GM19043 (cell line): ENCODE data around the gene RSRC1.
"Not testable (repeated sequence)": the region's sequence is repeated elsewhere in the genome, so short reads cannot be mapped to it uniquely, and the experiment has no call there.

Source experiments
- ATAC-seq: cut with Tn5 transposase; IDR thresholded peaks from one replicate; pipeline ENCODE4 v1.9.1; 2021; ENCODE audit warnings: low read depth; ENCODE audit not compliant: unreplicated experiment

The RSRC1 gene

DNA sequence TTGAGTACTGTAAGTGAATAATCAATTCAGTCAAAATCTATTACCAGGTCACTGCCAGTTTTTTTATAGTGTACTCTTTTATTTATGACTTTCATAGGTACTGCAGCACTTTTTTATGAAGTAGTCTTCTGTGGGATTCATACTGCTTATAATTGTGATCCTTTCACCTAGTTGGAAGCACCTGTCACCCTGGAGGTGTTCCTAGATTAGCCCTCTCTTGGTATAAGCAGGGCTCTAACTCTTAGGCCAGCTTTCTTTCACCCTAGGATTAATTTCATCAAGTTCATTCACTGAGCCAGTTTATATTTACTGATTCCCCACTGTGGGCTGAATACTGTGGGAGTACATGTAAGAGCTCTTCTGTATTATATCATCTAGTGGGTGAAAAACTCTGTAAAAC, 395.2 kb downstream of the RSRC1 start:
- no peak for ATAC-seq

DNA sequence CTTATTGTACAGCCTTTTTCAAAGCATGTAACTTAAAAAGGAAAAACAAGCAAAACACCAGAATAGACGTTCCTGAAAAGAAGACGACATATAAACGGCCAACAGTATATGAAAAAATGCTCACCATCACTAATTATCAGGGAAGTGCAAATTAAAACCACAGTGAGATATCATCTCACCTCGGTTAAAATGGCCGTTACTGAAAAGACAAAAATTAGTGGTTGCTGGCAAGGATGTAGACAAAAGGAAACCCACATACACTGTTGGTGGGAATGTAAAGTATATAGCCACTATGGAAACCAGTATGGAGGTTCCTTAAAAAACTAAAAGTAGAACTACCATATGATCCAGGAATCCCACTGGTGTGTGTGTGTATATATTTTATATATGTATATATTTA, 396.6 kb downstream of the RSRC1 start:
- no peak for ATAC-seq

DNA sequence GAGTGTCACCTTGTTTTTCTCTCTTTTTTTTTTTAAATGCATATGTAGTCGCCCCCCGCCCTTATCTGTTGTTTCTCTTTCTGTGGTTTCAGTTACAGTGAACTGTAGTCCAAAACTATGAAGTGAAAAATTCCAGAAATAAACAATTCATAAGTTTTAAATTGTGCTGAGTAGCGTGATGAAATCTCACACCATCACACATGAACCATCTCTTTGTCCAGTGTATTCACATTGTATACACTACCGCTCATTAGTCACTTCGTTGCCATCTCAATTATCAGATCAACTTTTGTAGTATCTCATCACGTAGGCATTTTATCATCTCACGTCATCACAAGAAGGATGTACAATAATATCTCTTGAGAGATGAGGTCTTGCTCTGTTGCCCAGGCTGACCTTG, 398.6 kb downstream of the RSRC1 start:
- ATAC-seq = no peak

DNA sequence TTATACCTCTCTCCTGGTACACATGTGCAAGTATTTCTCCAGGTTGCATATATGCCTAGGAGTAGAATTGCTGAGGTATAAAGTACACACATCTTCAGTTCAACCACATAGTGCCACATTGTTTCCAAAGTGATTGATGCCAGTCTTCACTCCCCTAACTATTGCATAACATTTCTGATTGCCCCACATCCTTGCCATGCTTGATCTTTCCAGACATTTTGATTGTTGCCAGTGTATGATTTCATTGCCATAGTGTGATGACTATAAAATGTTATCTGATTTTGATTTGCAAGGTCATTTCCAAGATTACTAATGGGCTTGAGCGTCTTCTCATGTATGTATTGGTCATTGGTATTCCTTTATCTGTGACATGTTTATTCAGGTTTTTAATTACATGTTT, 400.0 kb downstream of the RSRC1 start:
- no peak for ATAC-seq

DNA sequence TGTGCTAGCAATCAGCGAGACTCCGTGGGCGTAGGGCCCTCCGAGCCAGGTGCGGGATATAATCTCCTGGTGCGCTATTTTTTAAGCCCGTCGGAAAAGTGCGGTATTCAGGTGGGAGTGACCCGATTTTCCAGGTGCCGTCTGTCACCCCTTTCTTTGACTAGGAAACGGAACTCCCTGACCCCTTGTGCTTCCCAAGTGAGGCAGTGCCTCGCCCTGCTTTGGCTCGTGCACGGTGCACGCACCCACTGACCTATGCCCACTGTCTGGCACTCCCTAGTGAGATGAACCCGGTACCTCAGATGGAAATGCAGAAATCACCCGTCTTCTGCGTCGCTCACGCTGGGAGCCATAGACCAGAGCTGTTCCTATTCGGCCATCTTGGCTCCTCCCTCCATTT, 406.8 kb downstream of the RSRC1 start:
- not testable (repeated sequence) for ATAC-seq

DNA sequence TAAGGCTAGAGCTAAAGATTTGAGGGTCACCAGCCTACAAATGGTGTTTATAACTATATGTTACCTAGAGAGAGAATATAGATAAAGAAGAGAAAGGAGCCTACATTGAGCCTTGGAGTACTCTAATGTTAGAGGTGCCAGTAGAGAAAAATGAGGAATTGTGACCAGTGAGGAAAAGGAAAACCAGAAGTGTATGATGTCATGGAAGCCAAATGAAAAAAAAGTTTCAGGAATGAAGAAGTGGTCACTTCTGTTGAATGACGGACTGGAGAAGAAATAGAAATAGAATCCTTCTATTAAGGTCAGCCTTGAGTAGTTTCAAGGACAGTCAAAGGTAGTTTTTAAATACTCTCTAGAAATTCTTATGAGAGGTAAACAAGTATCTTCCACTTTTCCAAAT, 409.9 kb downstream of the RSRC1 start:
- no peak for ATAC-seq

DNA sequence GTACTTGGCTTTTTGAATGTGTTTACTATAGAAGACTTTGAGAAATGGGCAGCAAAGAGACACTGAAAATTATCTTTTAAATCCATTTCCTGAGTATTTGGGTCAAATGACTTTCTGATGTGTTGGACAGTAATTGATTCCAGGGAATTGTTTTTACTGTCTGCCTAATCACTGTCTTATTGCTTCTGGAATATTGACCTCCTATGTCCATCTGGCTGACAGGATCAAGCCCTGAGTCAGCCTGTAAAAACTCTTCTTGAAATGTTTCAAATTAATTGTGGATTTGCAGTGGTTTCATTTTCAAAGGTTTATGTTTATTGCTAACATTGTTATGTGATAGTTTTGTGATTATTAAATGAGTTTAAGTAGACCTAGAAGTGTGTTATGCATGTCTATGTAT, 410.5 kb downstream of the RSRC1 start:
- ATAC-seq = no peak

DNA sequence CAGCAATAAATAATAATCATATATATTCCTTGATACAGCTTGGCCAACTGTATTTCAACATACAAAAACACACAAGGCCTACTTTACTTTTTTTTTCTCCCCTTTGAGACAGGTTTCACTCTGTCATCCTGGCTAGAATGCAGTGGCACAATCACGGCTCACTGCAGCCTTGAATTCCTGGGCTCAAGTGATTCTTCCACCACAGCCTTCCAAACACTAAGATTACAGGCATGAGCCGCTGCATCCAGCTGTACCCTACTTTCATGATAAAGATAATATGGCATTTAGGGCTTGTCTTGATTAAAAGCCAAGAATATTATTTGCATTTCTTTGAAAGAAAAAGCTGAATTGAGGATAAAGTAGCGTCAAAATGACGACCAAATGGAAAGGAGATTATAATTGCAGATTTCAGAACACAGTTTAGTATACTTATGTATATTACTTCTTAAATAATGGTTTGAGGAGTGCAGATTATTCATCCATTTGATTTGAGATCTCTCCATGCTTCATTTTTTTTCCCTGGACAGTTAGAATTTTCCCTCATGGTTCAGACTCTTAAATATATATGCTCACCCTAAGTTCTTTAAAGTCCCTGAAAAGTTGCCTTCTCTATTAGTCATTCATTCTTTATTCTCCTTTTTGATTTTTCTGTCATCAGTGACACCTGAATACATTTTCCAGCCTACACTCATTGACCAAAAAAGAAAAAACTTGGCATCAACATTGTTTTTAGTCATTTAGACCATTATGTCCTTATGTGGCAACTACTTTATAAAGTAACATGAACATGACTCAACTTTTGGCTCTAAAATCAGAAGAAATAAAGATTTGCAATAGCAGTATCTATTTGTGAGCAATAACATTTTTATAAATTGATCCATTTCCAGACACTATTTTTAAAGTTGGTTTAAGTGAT, 412.6 kb downstream of the RSRC1 start:
- no peak for ATAC-seq

DNA sequence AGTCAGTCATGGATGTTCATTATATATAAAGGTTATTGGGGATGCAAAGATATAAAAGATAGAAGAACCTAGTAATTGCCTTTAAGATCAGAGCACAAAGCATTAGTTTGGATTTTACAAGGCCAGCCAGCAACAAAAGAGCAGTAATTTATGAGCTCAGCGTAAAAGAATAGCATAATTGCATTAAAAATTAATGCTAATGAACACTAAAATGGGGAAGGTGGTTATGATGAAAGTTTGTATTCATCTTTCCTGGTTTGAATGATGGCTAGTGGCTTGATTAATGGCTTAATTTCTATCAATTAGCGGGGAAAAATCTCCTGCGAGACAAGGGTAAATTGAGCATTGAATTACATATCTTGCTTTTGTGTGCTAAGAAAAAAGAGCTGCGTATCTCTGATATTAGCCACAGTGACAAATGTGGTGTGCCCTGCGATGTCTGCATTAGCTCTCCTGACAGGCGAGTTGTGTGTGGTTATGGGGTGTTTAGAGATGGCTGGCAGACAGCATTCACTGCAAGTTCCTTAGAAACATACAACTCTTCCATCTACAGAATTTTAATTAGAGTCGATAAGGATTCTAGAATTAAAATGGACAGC, 418.3 kb downstream of the RSRC1 start:
- no peak for ATAC-seq

DNA sequence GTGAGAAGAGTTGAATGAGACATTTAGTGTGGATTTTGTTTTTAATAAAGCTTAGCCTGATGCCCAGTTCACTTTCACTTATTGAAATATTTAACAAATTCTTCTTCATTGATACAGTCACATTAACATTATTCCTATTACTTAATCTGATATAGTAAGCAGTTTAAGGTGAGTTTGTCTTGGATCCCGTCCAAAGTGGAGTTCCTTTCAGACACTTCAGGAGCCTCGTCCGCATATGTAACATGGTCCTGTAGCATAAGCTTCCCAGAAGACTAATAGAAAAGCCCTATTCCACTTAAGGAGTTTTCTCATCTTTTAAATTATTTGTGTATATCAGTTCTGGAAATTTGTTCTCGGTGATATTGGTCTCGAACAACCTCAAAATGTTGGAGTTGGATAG, 421.4 kb downstream of the RSRC1 start:
- no peak for ATAC-seq

DNA sequence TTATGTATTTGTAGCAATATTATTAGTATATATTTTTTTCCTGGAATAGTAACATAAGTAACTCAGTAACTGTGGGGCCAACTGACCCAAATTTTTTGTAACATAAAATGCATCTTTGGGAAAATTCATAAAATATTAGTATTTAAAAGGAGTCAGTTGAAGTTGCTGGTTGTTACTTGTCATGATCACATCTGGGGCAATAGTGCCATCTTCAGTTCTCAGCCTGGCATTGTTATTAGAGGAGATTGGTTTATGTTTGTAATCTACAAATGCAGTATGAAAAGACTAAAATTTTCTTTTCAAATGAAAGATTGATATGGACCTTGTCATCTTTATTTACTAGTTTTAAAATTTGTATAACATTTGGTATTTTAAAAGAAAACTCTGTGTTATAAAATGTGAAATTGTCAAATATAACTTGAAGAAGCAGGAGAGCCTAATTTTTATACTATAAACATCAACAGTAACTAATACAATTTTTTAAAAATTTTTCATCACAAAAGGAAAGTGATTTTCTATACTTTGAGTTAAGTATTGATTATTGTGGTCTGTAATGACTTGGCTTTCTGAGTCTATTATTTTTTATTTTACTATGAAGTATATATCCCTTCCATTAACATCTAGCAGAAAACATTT, 422.3 kb downstream of the RSRC1 start:
- ATAC-seq = no peak

DNA sequence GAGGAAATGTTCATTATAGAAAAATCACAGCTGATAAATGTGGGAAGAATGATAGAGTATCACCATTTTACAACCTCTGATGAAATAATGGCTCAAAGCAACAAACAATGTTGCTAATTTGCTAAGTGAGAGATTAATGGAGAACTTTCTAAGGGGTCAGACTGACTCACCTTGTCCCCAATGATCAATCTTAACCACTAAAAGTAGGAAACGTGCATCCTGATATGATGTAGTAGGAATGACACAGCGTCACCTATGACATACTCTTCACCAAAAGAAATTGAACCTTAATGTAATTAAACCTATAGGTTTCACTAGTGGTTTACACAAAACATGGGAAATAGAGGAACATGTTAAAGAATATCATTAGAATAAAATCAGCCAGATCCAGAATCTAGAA, 426.0 kb downstream of the RSRC1 start:
- no peak for ATAC-seq

DNA sequence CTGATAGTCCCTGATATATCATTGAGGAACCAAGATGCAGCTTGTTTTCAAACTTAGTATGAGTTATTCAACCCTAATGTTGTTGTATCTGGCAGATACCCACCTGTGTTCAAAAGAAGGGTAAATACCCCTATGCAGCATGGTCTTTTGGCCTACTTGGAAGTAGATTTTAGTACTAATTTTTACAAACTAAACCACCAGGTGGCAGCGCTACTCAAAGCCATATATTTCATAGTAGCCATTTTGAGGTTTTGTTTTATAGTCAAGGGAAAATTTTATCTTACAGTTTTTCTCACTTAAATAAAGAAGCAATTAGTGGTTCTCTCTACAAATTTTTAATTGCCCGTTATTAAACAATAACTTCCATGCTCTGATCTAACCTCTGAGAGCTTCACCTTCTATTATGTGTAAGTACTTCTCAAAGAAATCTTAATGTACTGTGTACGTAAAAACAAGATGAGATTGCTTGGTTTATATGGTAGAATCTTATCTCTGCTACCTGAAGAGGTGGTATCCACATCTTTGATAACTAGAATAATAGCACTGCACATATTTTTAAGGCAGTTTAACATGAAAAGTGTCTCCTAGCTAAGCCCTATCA, 429.6 kb downstream of the RSRC1 start:
- no peak for ATAC-seq

DNA sequence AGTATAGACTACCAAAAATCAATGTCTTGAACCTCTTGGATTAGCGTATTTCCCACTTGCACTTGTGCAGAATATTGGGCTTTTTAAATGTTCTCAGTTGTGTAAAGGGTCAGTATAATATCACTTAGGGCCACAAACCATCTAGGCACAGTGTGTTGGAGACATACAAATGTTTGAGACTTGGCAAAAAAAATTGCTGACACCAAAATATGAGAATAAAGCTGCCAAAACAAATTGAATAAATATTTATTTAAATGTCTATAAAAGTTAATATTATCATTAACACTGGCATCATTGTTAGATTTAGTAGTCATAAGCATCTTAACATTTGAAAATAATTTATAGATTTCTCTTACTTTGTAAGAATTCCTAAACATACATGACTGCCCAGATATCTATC, 430.2 kb downstream of the RSRC1 start:
- no peak for ATAC-seq

DNA sequence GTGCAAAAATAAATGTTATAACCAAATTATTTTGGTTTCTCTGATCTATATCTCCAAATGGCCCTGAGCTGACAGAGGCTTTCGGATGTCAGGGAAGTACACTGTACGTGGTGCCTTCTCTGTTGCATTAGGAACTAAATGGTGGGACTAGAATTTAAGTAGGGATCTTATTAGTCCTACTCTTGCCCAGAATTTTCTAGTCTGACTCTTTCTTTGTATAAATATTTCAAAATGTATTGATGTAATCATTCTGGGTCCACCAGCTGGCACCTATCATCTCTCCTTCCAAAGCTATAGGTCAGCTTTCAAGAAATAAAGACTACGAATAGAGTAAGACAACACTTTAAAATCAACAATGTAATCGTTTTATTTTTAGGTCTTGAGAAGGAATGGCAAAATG, 438.8 kb downstream of the RSRC1 start:
- no peak for ATAC-seq

DNA sequence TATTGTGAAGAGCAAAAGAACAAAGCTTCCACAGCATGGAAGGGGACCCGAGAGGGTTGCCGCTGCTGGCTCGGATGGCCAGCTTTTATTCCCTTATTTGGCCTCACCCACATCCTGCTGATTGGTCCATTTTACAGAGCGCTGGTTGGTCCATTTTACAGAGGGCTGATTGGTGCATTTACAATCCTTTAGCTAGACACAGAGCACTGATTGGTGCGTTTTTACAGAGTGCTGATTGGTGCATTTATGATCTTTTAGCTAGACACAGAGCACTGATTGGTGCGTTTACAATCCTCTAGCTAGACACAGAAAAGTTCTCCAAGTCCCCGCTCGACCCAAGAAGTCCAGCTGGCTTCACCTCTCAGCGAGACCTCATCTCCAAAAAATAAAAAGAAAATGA, 440.0 kb downstream of the RSRC1 start:
- not testable (repeated sequence) for ATAC-seq

DNA sequence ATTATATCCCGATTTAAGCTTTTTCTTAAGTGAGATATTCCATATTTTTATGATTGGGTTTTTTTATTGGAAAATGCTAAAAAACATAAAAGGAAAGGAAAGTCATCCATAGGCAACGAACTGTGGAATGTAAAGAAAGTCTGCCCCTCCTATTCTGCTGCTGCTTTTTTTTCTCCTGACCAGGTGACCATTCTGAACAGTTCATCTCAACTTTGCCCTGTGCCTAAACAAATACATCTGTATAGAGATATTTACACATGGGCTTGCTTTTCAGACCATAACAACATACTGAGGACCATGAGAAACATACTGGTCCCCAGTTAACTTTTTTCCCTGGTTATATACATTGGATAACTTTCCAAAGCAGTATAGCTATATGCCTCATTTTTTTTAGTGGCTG, 442.2 kb downstream of the RSRC1 start:
- no peak for ATAC-seq

DNA sequence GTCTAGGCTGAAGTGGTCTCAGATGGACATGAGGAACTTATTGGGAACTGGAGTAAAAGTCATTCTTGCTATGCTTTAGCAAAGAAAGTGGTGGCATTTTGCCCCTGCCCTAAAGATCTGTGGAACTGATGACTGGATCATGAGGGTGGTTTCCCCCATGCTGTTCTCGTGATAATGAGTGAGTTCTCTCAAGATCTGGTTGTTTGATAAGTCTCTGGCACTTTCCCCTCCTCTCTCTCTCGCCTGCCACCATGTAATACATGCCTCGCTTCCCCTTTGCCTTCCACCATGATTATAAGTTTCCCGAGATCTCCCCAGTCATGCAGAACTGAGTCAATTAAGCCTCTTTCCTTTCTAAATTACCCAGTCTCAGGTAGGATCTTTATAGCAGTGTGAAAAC, 449.6 kb downstream of the RSRC1 start:
- no peak for ATAC-seq

DNA sequence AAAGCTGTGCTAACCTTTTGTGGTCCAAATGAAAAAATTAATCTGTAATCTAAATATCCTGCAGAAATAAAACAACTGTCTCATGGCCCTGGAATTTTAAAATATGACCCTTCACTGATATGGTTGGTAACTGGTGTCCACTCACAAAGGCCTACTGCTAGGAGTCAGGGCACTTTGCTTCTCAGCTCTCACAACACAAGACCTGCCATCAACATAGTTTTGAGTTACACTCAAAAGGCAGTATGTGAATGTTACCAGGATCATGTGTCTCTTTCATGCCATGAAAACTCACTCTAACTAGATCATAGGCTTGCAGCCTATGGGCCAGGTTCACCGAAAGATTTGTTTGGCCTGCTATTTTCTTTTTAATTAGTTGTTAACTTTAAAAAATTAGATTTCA, 451.1 kb downstream of the RSRC1 start:
- no peak for ATAC-seq

DNA sequence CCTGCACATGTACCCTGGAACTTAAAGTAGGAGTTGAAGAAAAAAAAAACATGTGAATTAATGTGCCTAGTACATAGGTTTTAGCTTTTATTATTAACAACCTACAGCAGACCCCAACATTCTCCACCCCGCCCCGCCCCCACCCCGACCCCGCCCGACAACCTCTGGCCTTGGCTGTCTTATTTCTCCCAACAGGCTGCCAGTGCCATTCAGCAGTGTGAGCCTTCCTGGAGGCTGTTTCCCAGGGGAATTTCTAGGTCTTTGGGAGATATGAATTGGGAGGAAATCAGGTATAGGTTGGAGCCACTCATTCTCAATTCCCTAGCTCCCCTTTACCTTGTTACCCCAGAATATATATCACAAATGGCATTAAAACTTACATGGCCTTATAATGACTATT, 452.8 kb downstream of the RSRC1 start:
- no peak for ATAC-seq

DNA sequence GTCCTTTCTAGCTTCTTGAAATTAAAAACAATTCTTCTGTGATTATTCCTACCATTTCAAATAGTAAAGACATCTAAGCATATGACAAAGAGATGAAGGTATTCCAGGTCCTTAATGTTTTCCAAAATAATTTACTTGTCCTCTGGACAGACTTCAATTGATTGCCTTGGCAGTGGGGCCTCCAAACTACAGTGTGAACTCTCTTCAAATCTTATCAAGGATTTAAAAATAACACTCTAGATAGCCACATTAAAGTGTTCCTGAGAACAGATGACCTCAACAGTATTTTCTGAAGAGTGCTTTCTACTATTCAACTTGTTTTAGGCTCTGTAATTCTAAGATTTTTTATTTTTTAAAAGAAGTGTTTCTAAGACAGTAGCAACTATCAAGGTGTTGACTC, 453.2 kb downstream of the RSRC1 start:
- ATAC-seq = no peak
